Endothelial cell of umbilical vein (primary cell): ENCODE measurements around the gene ANGEL2. TPM values are rescaled to one million over a fixed set of nuclear protein-coding genes. Genes with fewer than 3 reads are reported as not detected.

Experiments
- BruUV-seq: library from RNA; stranded (reverse); fragments of 400-500 nt; replicated peaks from 2 replicates; lab custom pipeline; 2021; lab: Mats Ljungman, UMichigan
- CTCF ChIA-PET: fragments of 300-600, 350-600 bp; sonication (Branson Sonifier 250); formaldehyde crosslinking; loops from one replicate; lab custom pipeline; 2021; ENCODE audit warnings: antibody characterized with exemption, inconsistent platforms; lab: Charles Lee
- POLR2A ChIA-PET: fragments of 300-600, 350-600 bp; sonication (Branson Sonifier 250); formaldehyde crosslinking; loops from one replicate; lab custom pipeline; 2021; ENCODE audit warnings: antibody characterized with exemption, inconsistent platforms; lab: Charles Lee
- DNase-seq: peaks from one replicate; pipeline ENCODE4 v3.0.0-alpha.2; 2011; ENCODE audit warnings: low read depth, low spot score
- FAIRE-seq: peaks from 2 replicates; lab custom pipeline; 2011; peaks lifted over from hg19 to GRCh38; lab: Jason Lieb, UNC
- H2AFZ ChIP-seq: 2 replicates; pipeline ENCODE4 v1.6.0; 2012; ENCODE audit warnings: low read depth, low read length, control low read depth, inconsistent platforms
- H3K27ac ChIP-seq: 2 replicates; pipeline ENCODE4 v1.5.1; 2011; ENCODE audit warnings: low read depth, mild to moderate bottlenecking, control low read depth, low read length, moderate library complexity; ENCODE audit not compliant: insufficient read depth
- H3K27me3 ChIP-seq, 2 experiments: 2 replicates each; pipeline versions ENCODE4 v1.6.0 to v1.6.1; 2011; ENCODE audit warnings: low read length in 2 of 2, mixed read lengths in 1 of 2; ENCODE audit not compliant: control insufficient read depth in 2 of 2, insufficient read depth in 2 of 2
- H3K36me3 ChIP-seq, 2 experiments: 2 replicates in 1 of 2; 3 replicates in 1 of 2; pipeline ENCODE4 v1.5.1; 2011; ENCODE audit warnings: low read length in 2 of 2, mild to moderate bottlenecking in 1 of 2, moderate library complexity in 1 of 2; ENCODE audit not compliant: control insufficient read depth in 2 of 2, insufficient read depth in 2 of 2; ENCODE audit errors: extremely low read depth in 1 of 2
- H3K4me1 ChIP-seq: 3 replicates; pipeline ENCODE4 v1.5.1; 2011; ENCODE audit warnings: mild to moderate bottlenecking, low read length; ENCODE audit not compliant: control insufficient read depth, insufficient read depth; ENCODE audit errors: extremely low read depth
- H3K4me2 ChIP-seq: 2 replicates; pipeline ENCODE4 v1.6.1; 2011; ENCODE audit warnings: low read length, control low read depth, mixed read lengths; ENCODE audit not compliant: insufficient read depth
- H3K4me3 ChIP-seq, 3 experiments: fragments of 200-600 bp in 1 of 3; sonication (generic), shearing (Covaris generic) in 1 of 3; replicated peaks in 1 of 3; 2 replicates each; pipeline ENCODE4 v1.5.1; 2011 to 2016; ENCODE audit warnings: control low read depth in 3 of 3, low read length in 3 of 3, mild to moderate bottlenecking in 2 of 3, inconsistent platforms in 1 of 3, low read depth in 1 of 3, moderate library complexity in 1 of 3; ENCODE audit not compliant: insufficient read depth in 1 of 3
- H3K79me2 ChIP-seq: 2 replicates; pipeline ENCODE4 v1.6.0; 2012; ENCODE audit warnings: low read length, inconsistent platforms; ENCODE audit not compliant: control insufficient read depth, insufficient read depth
- H3K9ac ChIP-seq: replicated peaks from 2 replicates; pipeline ENCODE3; 2011; ENCODE audit warnings: low read length, control low read depth; ENCODE audit not compliant: insufficient read depth; ENCODE audit errors: extremely low read depth
- H3K9me1 ChIP-seq: replicated peaks from 3 replicates; pipeline ENCODE4 v1.6.0; 2011; ENCODE audit warnings: mild to moderate bottlenecking, low read length; ENCODE audit not compliant: control insufficient read depth, insufficient read depth; ENCODE audit errors: extremely low read depth
- H3K9me3 ChIP-seq: replicated peaks from 2 replicates; pipeline ENCODE4 v1.5.1; 2012; ENCODE audit warnings: low read length, inconsistent platforms; ENCODE audit not compliant: control insufficient read depth, insufficient read depth
- H4K20me1 ChIP-seq: replicated peaks from 2 replicates; pipeline ENCODE3; 2011; ENCODE audit warnings: mild to moderate bottlenecking, low read length; ENCODE audit not compliant: control insufficient read depth, insufficient read depth; ENCODE audit errors: extremely low read depth
- EZH2 ChIP-seq: IDR thresholded peaks from 2 replicates; pipeline ENCODE4 v1.6.1; 2012; ENCODE audit warnings: borderline replicate concordance, low read depth, mild to moderate bottlenecking, moderate library complexity, low read length, inconsistent platforms; ENCODE audit not compliant: severe bottlenecking
- FOS ChIP-seq: IDR thresholded peaks from 2 replicates; pipeline ENCODE4 v1.6.1; 2011; ENCODE audit warnings: mild to moderate bottlenecking, low read length, moderate library complexity, borderline replicate concordance; ENCODE audit not compliant: insufficient read depth
- GATA2 ChIP-seq: IDR thresholded peaks from 2 replicates; pipeline ENCODE4 v1.7.0; 2011; ENCODE audit warnings: low read depth, mild to moderate bottlenecking, moderate library complexity, mixed read lengths, low read length; ENCODE audit not compliant: insufficient read length, insufficient read depth
- JUN ChIP-seq: IDR thresholded peaks from 2 replicates; pipeline ENCODE4 v1.6.1; 2011; ENCODE audit warnings: borderline replicate concordance, low read depth; ENCODE audit not compliant: insufficient read length, insufficient read depth
- MYC ChIP-seq: IDR thresholded peaks from one replicate; pipeline ENCODE4 v1.6.1; 2011; ENCODE audit warnings: mild to moderate bottlenecking, low read depth, low read length
- POLR2A ChIP-seq: IDR thresholded peaks from 2 replicates; pipeline ENCODE4 v1.6.1; 2012; ENCODE audit warnings: low read depth, mild to moderate bottlenecking, control low read depth, low read length
- POLR2AphosphoS5 ChIP-seq: IDR thresholded peaks from 2 replicates; pipeline ENCODE4 v1.6.1; 2012; ENCODE audit warnings: low read depth, mild to moderate bottlenecking, control low read depth, low read length, moderate library complexity; ENCODE audit not compliant: insufficient read depth
- dilution Hi-C: fragments of 300-500 bp; cut with MboI; formaldehyde crosslinking; loops from one replicate; pipeline ENCODE4 v1.15.0; 2019; ENCODE audit warnings: low sequenced_read_pairs; ENCODE audit not compliant: extremely low pct_ligation_motif_present
- intact Hi-C: fragments of 100-400 bp; cut with micrococcal nuclease; formaldehyde crosslinking; loops from one replicate; pipeline ENCODE4 v1.10.0; 2022
- polyA plus RNA-seq, 4 experiments: library from polyadenylated mRNA; depleted of rRNA in 3 of 4; stranded (reverse) in 3 of 4; unstranded in 1 of 4; fragments of >200 nt; gene quantifications; 2 replicates each; pipeline versions ENCODE4 v1.2.1 to v1.2.3, GENCODE V29; 2011 to 2012; ENCODE audit warnings: missing spikeins in 1 of 4
- total RNA-seq: library from RNA; stranded (reverse); gene quantifications from 2 replicates; pipeline ENCODE4 v1.2.3, GENCODE V29; 2021
- TF ChIP-seq, protein P1 (sequence below): IDR thresholded peaks from 2 replicates; pipeline ENCODE4 v1.6.1; 2011; ENCODE audit not compliant: insufficient read depth, insufficient read length
- TF ChIP-seq, protein P2 (sequence below), 2 donors: IDR thresholded peaks; 1 replicate in 1 of 2; 2 replicates in 1 of 2; pipeline ENCODE4 v1.5.1; 2011; ENCODE audit warnings: low read length in 2 of 2, mild to moderate bottlenecking in 2 of 2, moderate library complexity in 2 of 2, control low read depth in 1 of 2, inconsistent platforms in 1 of 2, low read depth in 1 of 2; ENCODE audit not compliant: insufficient read depth in 1 of 2; ENCODE audit errors: extremely low read depth in 1 of 2

ANGEL2 gene
- total and polyA plus RNA-seq, 2 donors (not counting 3 experiments of a cell fraction or from before 2014, with no cell fraction given): 11.9 to 39.1 TPM

GRCh38 chr1:212943393-212943710 lies 72.3 kb downstream of the ANGEL2 start:
- DNase-seq (no peak), FAIRE-seq (no peak)
- dilution Hi-C loops: no loop called here

More at GRCh38 chr1:212943393-212943710, 72.3 kb downstream of the ANGEL2 start:
- Histone ChIP-seq H3K4me3 (no peak overlapping the region), H3K4me2 (no peak overlapping the region), H3K36me3 (no peaks in the 10 kb centered on the region), H3K9me3 (no peaks in the 10 kb centered on the region), H3K27me3 (peaks cover 9 to 22% of the 10 kb centered on the region in 2 experiments), H3K9ac (no peak overlapping the region), H4K20me1 (no peaks in the 10 kb centered on the region), H3K27ac (no peak overlapping the region), H3K9me1 (no peaks in the 10 kb centered on the region), H3K4me1 (no peaks in the 10 kb centered on the region), H2AFZ (no peak overlapping the region), H3K79me2 (no peaks in the 10 kb centered on the region)
- intact Hi-C loops: no loop called here
- no TSS peak for BruUV-seq
- POLR2A ChIA-PET: no interaction called here
- TF ChIP-seq, protein P1, sequence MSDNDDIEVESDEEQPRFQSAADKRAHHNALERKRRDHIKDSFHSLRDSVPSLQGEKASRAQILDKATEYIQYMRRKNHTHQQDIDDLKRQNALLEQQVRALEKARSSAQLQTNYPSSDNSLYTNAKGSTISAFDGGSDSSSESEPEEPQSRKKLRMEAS: no peak
- TF ChIP-seq GATA2 (no peak), EZH2 (no peak), POLR2A (no peak), POLR2AphosphoS5 (no peak), JUN (no peak), FOS (no peak), MYC (no peak)
- TF ChIP-seq, protein P2, sequence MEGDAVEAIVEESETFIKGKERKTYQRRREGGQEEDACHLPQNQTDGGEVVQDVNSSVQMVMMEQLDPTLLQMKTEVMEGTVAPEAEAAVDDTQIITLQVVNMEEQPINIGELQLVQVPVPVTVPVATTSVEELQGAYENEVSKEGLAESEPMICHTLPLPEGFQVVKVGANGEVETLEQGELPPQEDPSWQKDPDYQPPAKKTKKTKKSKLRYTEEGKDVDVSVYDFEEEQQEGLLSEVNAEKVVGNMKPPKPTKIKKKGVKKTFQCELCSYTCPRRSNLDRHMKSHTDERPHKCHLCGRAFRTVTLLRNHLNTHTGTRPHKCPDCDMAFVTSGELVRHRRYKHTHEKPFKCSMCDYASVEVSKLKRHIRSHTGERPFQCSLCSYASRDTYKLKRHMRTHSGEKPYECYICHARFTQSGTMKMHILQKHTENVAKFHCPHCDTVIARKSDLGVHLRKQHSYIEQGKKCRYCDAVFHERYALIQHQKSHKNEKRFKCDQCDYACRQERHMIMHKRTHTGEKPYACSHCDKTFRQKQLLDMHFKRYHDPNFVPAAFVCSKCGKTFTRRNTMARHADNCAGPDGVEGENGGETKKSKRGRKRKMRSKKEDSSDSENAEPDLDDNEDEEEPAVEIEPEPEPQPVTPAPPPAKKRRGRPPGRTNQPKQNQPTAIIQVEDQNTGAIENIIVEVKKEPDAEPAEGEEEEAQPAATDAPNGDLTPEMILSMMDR (IDR thresholded peaks at IDR 0.05; ENCODE audit: extremely low read depth in 1 of 2, insufficient read depth in 1 of 2, low read depth in 1 of 2, low read length in 2 of 2): no peak
- CTCF ChIA-PET: no interaction called here
